HEK293T (cell line): ENCODE results near the gene NOTCH2.

Source experiments
- FOXK2 ChIP-seq: fragments of 450-650 bp; IDR thresholded peaks from 2 replicates; pipeline ENCODE4 v1.6.1; 2016; ENCODE audit warnings: mild to moderate bottlenecking
- SP1 ChIP-seq: fragments of 450-650 bp; IDR thresholded peaks from 2 replicates; pipeline ENCODE4 v1.6.1; 2017

- TF ChIP-seq FOXK2 (no peak), SP1 (no peak)
Measured at GRCh38 chr1:119909890-119910596, 159.4 kb downstream of the NOTCH2 start.
